Smooth muscle cell (in vitro differentiated cells): ENCODE measurements around the gene CHMP1B. TPM values are rescaled to one million over a fixed set of nuclear protein-coding genes. Genes with fewer than 3 reads are reported as not detected.

Source experiments
- DNase-seq: peaks from one replicate; lab custom pipeline; 2025; ENCODE audit not compliant: unreplicated experiment; lab: John Stamatoyannopoulos, UW
- H2AFZ ChIP-seq: fragments of 200-600 bp; sonication (generic); 2 replicates; pipeline ENCODE4 v1.6.0; 2016; ENCODE audit warnings: antibody characterized with exemption, low read depth, mild to moderate bottlenecking
- H3F3A ChIP-seq: fragments of 200-600 bp; sonication (generic); 2 replicates; pipeline ENCODE4 v1.6.0; 2017; ENCODE audit warnings: antibody characterized with exemption, low read depth
- H3K27ac ChIP-seq: fragments of 200-600 bp; sonication (generic); 2 replicates; pipeline ENCODE4 v1.5.1; 2016; ENCODE audit warnings: low read depth, mild to moderate bottlenecking
- H3K27me3 ChIP-seq: fragments of 200-600 bp; sonication (generic); 2 replicates; pipeline ENCODE4 v1.6.1; 2016; ENCODE audit warnings: low read depth, mild to moderate bottlenecking
- H3K36me3 ChIP-seq: fragments of 200-600 bp; sonication (generic); 2 replicates; pipeline ENCODE4 v1.5.1; 2016; ENCODE audit warnings: low read depth
- H3K4me1 ChIP-seq: fragments of 200-600 bp; sonication (generic); 2 replicates; pipeline ENCODE4 v1.5.1; 2016; ENCODE audit warnings: low read depth
- H3K4me2 ChIP-seq: fragments of 200-600 bp; sonication (generic); 2 replicates; pipeline ENCODE4 v1.6.0; 2016; ENCODE audit warnings: mild to moderate bottlenecking
- H3K4me3 ChIP-seq: fragments of 200-600 bp; sonication (generic); 2 replicates; pipeline ENCODE4 v1.5.1; 2016; ENCODE audit warnings: mild to moderate bottlenecking
- H3K79me2 ChIP-seq: fragments of 200-600 bp; sonication (generic); 2 replicates; pipeline ENCODE4 v1.6.0; 2016; ENCODE audit warnings: low read depth, mild to moderate bottlenecking
- H3K9ac ChIP-seq: fragments of 200-600 bp; sonication (generic); 2 replicates; pipeline ENCODE4 v1.6.0; 2016; ENCODE audit warnings: low read depth
- H3K9me3 ChIP-seq: fragments of 200-600 bp; sonication (generic); replicated peaks from 2 replicates; pipeline ENCODE4 v1.5.1; 2016; ENCODE audit warnings: low read depth
- H4K20me1 ChIP-seq: fragments of 200-600 bp; sonication (generic); 2 replicates; pipeline ENCODE4 v1.6.0; 2016; ENCODE audit warnings: low read depth
- WGBS: methylation state at CpG from one replicate; pipeline ENCODE4 v1.1.7; 2016; ENCODE audit warnings: low lambda C conversion rate; 5-methylcytosine and 5-hydroxymethylcytosine counted together
- polyA plus RNA-seq: library from polyadenylated mRNA; unstranded; fragments of >200 nt; fragmentation: Nextera tagmentation; extraction: Ambion mirVana; gene quantifications from 2 replicates; pipeline ENCODE4 v1.2.1, GENCODE V29; 2016
- total RNA-seq: library from RNA; depleted of rRNA; stranded (reverse); fragments of >200 nt; gene quantifications from 2 replicates; pipeline ENCODE4 v1.2.3, GENCODE V29; 2014
- TF ChIP-seq, protein P1 (sequence below): fragments of 200-600 bp; sonication (generic); IDR thresholded peaks from 2 replicates; pipeline ENCODE4 v1.5.1; 2017; ENCODE audit warnings: borderline replicate concordance, mild to moderate bottlenecking, antibody characterized with exemption; ENCODE audit not compliant: insufficient read depth, poor library complexity, severe bottlenecking

CHMP1B gene
- total and polyA plus RNA-seq, 2 experiments from 2014 or later: 35.6 to 54.6 TPM

DNA sequence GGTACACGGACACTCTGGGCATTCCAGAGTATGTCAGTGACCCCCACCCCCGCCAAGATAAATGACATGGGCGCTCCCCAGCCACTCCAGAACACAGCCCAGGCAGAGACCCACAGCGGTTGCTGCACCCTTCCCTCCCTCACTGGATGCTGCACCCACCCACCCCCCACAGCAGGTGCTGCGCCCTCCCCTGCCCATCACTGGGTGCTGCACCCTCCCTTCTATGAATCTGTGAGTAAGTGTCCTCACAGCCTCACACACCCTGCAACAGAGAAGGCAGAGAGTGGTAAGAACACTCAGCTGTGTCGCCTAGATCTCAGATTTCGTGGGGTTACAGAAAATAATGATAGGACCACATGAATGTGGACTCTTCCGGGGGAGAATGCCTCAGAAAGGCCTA is 23.5 kb downstream of the CHMP1B start:
- H3K4me2 ChIP-seq: no peak overlapping the region
- no peaks in the 10 kb centered on the region for H3K36me3 ChIP-seq
- no peaks in the 10 kb centered on the region for H3K79me2 ChIP-seq
- H3K9me3 ChIP-seq: no peaks in the 10 kb centered on the region
- no peaks in the 10 kb centered on the region for H4K20me1 ChIP-seq
- TF ChIP-seq, protein P1, sequence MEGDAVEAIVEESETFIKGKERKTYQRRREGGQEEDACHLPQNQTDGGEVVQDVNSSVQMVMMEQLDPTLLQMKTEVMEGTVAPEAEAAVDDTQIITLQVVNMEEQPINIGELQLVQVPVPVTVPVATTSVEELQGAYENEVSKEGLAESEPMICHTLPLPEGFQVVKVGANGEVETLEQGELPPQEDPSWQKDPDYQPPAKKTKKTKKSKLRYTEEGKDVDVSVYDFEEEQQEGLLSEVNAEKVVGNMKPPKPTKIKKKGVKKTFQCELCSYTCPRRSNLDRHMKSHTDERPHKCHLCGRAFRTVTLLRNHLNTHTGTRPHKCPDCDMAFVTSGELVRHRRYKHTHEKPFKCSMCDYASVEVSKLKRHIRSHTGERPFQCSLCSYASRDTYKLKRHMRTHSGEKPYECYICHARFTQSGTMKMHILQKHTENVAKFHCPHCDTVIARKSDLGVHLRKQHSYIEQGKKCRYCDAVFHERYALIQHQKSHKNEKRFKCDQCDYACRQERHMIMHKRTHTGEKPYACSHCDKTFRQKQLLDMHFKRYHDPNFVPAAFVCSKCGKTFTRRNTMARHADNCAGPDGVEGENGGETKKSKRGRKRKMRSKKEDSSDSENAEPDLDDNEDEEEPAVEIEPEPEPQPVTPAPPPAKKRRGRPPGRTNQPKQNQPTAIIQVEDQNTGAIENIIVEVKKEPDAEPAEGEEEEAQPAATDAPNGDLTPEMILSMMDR: no peak
- 87% methylated on average over 6 of the region's 8 CpGs for WGBS
- no peak overlapping the region for H3K9ac ChIP-seq
- H3K27me3 ChIP-seq: no peaks in the 10 kb centered on the region
- no peak overlapping the region for H3K4me3 ChIP-seq
- DNase-seq: no peak
- no peak overlapping the region for H2AFZ ChIP-seq
- H3K4me1 ChIP-seq: no peaks in the 10 kb centered on the region
- H3F3A ChIP-seq: peaks cover 7% of the 10 kb centered on the region
- H3K27ac ChIP-seq: no peak overlapping the region

DNA sequence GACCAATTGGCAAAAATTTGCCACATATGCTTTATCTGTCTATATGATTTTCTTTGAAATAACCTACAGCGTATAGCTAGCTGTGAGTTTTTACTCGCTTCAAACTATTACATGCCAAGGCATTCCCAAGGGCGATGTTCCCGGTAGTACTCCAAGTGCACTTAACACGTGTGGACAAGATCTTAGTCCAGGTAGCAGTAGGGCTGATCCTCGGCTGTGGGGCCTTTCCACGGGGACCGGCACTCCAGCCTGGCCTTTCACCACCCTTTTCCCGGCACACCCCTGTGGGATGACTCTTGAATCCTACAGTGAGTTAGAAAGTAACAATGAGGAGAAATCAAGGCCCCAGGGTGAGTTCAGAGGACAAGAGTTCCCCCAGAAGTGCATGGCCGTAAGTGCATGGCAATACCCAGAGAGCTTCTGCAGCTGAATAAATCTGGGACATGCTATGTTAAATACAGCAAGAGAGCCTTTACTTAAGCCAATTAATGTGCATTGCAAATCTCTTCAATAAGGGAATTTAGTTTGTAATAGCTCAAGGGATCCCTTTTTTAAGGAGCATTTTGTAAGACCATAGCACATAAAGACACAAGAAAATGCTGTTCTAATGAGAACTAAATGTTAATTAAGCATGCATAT is 26.4 kb downstream of the CHMP1B start:
- Histone ChIP-seq H3K9ac (no peak overlapping the region), H3K4me2 (no peak overlapping the region), H2AFZ (no peak overlapping the region), H4K20me1 (no peaks in the 10 kb centered on the region), H3K9me3 (no peaks in the 10 kb centered on the region), H3K4me1 (no peaks in the 10 kb centered on the region), H3F3A (no peaks in the 10 kb centered on the region), H3K79me2 (no peaks in the 10 kb centered on the region), H3K27ac (no peak overlapping the region), H3K27me3 (no peaks in the 10 kb centered on the region), H3K4me3 (no peak overlapping the region), H3K36me3 (no peaks in the 10 kb centered on the region)
- 96% methylated on average over 10 of the region's 10 CpGs for WGBS
- DNase-seq: no peak
- TF ChIP-seq, protein P1: no peak

- Histone ChIP-seq H3K79me2 (no peaks in the 10 kb centered on the region), H4K20me1 (no peaks in the 10 kb centered on the region), H3K27ac (no peak overlapping the region), H3K4me1 (no peaks in the 10 kb centered on the region), H3F3A (no peaks in the 10 kb centered on the region), H3K4me3 (no peak overlapping the region), H3K27me3 (no peaks in the 10 kb centered on the region), H3K36me3 (no peaks in the 10 kb centered on the region), H3K9ac (no peak overlapping the region), H2AFZ (no peak overlapping the region), H3K9me3 (no peaks in the 10 kb centered on the region), H3K4me2 (no peak overlapping the region)
- WGBS: 95% methylated on average over 30 of the region's 30 CpGs
- TF ChIP-seq, protein P1: no peak
- DNase-seq: no peak
These were observed 29.5 kb downstream of the CHMP1B start for GRCh38 chr18:11880586-11881304.
